Fibroblast of skin of right biceps (primary cell): ENCODE data around the gene SLC9A5.

ENCODE experiments used
- DNase-seq: peaks from one replicate; pipeline ENCODE4 v3.0.0-alpha.2; 2013

SLC9A5 gene

DNA sequence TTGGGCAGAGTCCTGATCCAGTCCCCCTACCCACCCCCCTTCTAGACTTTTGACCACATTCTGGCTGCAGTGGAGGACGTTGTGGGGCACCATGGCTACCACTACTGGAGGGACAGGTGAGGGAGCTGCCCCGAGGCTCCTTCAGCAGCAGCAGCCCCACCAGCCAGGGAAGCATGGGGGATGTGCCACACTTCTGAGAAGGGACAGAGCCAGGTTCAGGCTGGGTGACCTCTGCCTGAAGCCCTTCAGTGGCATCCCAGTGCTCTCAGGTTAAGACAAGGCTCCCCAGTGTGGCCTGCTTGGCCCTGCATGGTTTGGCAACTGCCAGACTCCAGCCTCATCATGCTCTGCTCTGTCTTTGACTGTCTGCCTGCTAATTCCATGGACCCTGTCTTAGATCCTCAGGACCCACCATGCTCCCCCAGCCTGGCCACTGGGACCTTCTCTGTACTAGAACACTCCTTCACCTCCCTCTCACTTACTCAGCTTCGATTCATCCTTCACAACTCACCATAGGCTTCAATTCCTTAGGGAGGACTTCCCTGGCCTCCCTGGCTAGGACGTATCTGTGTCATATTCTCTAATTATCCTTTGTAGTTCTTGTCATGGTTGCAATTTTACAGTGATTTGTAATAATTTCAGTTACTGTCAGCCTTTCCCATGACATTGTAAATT is 8.8 kb downstream of the SLC9A5 start:
- peak; percentile 48 for DNase-seq

DNA sequence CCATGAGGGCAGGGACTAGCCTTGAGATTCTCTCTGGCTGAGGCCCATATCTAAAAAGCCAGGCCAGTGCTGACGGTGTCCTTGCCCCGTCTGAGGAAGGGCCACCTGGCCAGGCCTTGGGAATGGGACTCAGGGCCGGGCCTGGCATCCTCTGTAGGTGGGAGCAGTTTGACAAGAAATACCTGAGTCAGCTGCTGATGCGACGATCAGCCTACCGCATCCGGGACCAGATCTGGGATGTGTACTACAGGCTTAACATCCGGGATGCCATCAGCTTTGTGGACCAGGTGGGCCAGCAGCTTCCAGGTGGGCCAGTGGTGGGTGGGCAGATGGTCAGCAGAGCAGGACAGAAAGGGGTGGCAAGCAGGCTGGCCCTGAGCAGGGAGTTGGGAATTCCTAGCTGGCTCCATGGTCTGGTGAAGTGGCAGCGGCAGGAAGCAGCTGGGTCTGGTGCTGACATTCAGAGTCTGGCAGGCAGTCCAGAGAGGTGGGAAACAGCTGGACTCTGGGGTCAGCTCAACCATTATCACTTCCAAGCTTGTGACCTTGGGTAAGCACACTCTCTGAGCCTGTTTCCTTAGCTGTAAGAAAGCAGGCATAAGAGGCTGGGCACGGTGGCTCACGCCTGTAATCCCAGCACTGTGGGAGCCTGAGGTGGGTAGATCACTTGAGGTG is 9.5 kb downstream of the SLC9A5 start:
- DNase-seq, result no peak

DNA sequence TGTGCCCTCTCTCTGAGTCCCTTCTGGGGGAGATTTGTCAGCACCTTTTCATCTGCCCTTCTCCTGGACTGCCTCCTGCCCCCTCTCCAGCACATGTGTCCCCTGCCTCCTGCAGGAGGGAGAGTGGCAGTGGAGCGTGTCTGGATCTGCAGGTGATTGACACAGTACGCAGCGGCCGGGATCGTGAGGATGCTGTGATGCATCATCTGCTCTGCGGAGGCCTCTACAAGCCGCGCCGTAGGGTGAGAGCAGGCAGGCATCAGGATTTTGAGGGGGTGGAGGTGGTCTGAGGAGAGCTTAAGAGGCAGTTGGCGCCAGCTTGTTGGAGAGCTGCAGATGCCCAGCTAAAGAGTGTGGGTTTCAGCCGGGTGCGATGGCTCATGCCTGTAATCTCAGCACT is 10.9 kb downstream of the SLC9A5 start:
- DNase-seq, result no peak

DNA sequence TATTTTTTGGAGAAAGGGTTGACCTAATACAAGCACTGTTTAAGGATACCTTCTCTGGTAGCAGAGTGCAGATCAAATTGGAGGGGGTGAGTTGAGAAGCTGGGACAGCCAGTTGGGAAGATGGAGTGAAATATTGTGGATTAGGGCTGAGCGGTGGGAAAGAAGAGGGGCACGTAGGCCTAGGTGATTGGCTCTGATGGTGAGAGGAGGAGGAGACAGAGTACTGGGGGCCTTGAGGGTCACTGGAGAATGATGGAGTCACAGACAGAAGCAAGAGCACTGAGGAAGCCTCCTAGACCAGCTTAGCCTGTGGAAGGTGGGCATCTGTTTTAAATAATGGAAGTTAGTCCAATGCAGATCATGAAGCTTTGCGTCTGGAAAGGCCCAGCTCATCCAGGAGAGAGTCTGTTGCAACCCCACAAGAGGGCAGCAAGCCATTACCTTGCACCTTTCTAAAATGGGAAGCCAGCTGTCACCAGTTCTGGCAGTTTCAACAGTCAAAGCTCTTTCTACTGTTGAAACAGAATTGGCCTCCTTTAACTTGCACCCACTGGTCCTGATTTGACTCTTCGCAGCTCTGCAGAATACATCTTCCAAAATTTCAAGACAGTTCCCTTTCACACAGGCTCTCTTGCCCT is 11.8 kb downstream of the SLC9A5 start:
- peak; percentile 64 for DNase-seq

DNA sequence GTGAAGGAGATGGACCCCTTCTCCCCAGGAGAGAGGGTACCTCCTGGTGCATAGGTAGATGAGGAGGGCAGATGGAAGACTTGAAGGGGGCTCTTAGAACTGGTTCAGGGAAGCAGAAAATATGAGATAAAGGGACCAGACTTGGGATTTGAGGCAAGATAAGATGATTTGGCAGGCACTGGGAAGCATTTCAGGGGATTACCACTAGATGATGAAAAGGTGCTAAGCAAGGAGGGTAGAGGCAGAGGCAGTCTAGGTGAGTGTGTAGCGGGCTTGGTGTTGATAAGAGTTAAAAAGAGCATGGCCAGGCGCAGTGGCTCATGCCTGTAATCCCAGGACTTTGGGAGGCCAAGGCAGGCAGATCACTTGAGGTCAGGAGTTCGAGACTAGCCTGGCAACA is 14.4 kb downstream of the SLC9A5 start:
- DNase-seq, result no peak

DNA sequence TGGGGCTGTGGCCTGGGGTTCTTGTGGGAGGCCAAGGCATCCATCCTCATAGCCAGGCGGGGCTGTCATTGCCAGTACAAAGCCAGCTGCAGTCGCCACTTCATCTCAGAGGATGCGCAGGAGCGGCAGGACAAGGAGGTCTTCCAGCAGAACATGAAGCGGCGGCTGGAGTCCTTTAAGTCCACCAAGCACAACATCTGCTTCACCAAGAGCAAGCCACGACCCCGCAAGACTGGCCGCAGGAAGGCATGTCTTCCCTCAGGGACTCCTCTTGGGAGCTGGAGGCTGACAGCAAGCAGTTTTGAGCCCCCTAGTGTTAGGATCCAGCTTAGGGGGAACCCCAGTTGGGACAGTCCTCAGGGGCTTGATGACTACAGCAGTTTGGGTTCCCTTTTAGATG is 15.5 kb downstream of the SLC9A5 start:
- no peak for DNase-seq

DNA sequence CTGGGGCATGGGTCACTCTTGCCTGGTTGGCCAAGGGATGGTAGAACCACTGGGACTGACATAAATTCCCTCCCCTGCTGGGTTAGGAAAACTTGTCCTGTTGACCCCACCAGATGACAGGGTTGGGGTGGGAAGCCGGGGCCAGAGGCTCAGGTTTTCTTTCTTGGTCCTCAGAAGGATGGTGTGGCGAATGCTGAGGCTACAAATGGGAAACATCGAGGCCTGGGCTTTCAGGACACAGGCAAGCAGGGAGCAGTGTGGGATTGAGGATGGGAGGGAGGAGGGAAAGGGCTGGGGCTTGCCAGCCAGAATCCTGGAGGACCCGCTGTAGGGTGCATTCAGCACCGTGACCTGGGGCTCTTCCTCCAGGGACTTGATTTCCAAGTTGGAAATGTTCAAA is 16.1 kb downstream of the SLC9A5 start:
- no peak for DNase-seq

DNA sequence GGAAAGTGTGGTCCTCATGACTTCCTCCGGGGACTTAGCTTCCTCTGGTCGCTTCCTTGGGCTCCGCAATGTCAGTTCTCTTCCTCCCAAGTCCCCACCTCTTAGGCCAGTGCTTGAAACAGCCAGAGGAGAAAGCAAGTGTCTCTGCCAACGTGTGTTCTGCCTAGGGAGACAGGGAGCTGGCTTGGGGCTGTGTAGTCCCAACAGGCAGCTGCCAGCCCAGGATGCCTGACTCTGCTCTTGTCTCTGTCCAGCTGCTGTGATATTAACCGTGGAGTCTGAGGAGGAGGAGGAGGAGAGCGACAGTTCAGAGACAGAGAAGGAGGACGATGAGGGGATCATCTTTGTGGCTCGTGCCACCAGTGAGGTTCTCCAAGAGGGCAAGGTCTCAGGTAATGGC is 17.1 kb downstream of the SLC9A5 start:
- no peak for DNase-seq

DNA sequence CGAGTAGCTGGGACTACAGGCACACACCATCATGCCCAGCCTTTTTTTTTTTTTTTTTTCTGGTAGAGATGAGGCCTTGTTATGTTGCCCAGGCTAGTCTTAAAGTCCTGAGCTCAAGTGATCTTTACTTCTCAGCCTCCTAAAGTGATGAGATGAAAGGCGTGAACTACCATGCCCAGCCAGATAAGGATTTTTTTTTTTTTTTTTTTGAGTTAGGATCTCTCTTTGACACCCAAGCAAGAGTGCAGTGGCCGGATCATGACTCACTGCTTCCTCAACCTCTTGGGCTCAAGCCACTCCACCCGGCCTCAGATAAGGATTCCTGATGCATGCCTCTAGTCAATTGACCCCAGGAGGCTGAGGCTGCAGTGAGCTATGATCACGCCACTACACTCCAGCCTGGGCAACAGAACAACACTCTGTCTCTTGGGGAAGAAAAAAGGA is 19.4 kb downstream of the SLC9A5 start:
- DNase-seq, result peak; percentile 89

DNA sequence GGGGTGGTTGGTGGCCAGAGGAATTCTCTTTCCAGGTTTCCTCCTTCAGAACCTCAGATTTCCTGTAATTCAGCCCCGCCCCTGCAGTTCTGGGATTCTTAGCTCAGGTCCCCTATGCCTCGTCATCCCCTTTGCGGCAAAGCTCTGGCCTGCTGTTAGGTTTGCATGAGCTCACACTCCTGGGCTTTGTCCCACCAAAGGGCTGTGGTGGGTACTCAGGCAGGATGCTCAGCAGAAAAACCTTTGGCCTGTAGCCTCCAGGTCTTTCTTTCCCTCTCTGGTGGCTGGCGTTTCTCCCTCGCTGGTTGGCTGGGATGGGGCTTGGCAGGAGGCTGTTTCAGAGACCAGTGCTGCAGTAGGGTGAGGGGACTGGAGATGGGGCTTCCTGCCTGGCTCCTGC is 21.0 kb downstream of the SLC9A5 start:
- peak; percentile 83 for DNase-seq

DNA sequence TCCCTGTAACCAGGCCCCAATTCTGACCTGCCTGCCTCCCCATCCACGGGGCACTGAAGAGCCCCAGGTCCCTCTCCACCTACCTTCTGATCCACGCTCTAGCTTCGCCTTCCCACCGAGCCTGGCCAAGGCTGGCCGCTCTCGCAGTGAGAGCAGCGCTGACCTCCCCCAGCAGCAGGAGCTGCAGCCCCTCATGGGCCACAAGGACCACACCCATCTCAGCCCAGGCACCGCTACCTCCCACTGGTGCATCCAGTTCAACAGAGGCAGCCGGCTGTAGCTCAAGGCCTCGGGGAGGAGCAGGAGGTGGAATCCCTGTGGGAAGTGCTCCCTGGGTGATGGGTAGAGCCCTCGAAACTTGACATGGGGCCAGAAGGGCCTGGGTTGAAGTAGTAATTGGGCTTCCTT is 22.2 kb downstream of the SLC9A5 start:
- no peak for DNase-seq

DNA sequence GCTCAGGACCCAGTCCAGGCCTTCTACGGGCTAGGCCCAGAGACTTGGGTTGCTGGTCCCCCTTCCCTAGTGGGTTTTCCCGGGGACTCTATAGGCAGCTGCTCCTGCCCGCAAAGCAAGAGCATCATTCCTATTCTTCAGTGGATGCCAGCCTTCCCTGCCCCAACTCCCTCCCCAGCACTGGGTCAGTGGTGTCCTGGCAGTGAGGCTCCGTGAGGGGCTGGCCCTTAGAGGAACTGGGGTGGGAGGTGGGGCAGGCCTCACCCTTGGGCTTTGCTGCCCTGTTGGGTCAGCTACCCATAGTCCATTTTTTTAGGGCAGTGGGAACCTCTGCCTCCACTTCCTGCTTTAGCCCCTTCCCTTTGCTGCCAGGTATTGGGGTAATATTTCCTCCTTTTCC is 22.7 kb downstream of the SLC9A5 start:
- DNase-seq, result no peak

DNA sequence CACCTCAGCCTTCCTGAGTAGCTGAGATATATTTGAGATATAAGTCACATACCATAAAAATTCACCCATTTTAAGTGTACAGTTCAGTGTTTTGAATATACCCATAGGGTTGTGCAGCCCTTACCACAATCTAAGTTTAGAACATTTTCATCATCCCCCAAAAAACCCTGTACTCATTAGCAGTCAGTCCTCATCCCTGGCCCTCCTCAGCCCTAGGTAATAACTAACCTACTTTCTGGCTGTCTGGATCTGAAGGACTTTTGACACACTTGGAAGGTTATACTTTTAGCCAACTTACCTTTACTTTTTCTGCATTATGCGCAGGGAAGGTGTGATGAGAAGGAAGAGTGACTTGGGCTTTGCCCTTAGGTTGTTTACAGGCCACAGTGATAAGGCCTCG is 26.5 kb downstream of the SLC9A5 start:
- no peak for DNase-seq

DNA sequence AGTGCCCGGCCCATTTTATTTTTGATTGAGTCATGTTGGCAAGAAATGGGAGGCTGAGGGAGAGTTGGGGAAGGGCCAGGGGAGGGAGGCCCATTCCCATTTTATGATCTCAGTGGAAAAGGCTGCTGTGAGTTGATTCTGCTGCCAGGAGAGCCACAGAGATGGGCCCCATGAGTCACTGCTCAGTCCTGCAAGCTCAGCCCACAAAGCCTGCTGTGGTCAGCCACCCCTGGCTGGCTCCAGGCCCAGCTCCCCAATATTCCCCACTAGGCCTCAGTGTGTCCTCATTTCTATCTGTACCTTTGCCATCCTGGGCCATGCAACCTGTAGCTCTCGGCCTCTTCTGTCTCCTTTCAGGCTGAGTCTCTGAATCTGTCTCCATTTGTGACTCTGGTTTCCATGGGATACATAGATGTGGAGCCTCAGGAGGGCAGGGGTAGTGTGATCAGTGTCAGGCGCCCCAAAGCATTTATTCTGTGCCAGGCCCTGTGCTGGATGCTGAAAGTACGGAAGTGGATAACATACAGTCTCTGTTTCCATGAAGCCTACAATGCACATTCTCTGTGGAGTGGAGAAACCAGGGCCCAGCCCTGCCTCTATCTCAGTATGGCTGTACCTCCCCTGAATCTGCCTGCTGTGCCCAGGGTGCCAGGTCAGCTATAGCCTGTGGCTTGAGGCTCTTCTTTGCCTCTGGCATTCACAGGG is 28.7 kb downstream of the SLC9A5 start:
- DNase-seq, result peak; percentile 99

DNA sequence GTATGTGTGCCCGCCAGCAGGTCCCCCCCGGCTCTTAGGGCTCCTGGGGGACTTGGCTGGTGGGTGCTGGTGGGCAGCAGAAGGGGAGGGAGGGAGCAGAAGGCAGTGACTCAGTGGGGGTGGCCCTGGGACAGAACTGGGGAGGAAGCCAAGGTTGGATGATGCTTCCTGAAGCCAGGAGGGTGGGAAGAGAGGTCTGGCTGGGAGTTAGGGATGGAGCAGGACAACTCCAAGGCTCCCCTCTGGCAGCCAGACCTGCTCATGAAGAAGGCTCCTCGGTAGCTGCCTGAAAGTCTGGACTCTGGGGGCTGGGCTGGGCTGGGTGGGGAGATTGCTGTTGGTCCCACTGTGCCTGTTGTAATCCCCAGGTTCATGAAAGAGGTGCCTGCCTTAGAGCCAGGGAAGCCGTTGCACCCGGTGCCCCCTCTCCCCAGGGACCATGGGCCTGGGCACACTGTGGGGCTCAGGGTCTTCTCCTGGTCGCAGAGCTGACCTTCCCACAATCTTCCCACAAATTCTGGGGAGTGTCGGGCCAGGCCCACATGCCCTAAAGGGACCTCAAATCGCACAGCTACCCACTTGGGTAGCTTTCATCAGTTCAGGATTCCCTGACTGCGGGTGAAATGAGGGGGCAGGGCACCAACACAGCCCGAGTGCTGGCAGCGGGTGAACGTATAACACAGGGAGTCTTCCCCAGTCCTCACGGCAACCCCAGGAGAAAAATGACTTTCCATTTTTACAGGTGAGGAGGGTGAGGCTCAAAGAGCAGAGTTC is 29.4 kb downstream of the SLC9A5 start:
- DNase-seq, result peak; percentile 92

DNA sequence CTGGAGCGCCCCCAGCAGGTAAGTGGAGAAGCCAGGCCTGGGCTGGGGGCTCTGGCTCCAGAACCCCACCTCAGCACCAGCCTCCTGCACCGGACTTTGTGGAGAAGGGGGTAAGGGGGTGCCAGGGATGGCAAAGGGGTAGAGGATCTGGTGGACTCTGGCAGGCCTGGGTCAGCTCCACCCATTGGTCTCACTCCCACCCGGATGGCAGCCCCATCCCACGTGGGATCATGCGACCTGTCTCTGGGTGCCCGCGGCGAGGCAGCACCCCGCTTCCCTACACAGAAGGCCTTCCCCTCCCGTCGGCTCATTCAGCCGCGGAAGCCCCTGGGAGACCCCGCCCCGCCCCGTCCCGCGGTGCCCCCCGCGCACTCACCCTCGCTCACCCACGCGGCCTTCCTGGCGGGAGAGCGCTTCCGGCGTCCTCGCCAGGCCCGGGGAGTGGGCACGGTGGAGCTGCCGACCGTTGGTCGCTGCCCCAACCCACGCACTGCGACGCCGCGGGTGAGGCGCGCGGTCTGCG is 30.1 kb downstream of the SLC9A5 start:
- peak; percentile 25 for DNase-seq

DNA sequence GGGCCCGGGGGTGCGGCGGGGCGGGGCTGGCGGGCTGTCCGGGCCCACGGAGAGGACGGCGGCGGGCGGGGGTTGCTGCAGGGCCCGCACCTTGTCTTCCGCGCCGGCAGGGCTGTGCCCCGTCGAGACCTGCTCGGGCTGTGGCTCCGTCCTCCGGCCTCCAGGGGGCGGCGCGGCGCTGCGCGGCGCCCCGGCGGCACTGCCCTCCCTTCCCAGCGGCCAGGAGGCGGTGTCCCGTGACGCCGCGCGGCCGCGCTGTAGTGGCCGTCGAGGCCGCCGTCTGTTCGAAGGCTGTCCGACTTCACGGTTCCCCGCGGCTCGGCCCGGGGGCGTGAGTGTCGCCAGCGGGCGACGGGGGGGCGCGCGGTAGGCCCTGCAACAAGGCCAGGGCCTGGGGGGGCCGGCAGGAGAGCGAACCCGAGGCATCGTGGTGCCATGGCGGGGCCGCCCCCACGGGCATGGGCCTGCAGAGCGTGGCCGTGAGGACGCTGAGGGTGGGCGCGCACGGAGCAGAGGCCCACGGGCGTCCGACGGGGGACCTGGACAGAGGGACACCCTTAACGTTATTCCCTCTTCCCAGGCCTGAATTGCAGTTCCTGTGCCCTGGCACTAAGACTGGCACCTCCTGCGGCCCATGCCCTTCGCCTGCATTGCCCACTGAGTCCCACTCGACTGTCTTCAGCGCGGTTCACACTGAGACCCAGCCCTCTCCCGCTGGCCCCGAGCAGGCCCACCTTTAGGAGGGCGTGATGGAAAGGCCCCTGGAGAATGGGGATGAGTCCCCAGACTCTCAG is 30.7 kb downstream of the SLC9A5 start, which contains the start of gene PLEKHG4:
TSS of gene PLEKHG4 (plus strand) at position 237 of the 794 bp plus-strand sequence. CDS start at position 750, 513 bp downstream.
- DNase-seq, result peak; percentile 84

DNA sequence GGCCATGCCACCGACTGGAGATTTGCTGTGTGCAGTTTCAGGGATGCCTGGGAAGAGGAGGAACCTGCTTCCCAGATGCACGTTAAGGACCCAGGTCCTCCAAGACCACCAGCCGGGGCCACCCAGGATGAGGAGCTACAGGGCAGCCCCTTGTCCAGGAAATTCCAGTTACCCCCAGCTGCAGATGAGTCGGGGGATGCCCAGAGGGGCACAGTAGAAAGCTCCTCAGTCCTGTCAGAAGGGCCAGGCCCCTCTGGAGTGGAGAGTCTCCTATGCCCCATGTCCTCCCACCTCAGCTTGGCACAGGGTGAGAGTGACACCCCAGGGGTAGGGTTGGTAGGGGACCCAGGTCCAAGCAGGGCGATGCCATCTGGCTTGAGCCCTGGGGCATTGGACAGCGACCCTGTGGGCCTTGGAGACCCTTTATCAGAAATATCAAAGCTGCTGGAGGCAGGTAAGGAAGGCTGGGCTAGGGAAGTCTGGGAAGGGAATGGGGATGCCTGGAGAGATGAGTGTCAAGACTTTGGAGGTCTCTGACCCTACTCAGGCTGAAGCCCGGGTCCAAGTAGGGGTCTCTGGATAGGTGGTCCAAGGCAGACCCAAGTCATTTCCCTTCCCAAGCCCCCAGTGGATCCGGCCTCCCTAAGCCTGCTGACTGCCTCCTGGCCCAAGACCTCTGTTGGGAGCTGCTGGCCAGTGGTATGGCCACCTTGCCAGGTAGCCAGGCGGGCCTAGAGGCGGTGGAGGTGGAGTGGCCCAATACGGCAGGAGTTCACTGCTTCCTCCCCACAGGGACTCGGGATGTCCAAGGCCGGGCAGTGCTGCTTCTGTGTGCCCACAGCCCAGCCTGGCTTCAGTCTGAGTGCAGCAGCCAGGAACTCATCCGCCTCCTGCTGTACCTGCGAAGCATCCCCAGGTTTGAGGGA is 31.6 kb downstream of the SLC9A5 start:
- DNase-seq, result no peak

DNA sequence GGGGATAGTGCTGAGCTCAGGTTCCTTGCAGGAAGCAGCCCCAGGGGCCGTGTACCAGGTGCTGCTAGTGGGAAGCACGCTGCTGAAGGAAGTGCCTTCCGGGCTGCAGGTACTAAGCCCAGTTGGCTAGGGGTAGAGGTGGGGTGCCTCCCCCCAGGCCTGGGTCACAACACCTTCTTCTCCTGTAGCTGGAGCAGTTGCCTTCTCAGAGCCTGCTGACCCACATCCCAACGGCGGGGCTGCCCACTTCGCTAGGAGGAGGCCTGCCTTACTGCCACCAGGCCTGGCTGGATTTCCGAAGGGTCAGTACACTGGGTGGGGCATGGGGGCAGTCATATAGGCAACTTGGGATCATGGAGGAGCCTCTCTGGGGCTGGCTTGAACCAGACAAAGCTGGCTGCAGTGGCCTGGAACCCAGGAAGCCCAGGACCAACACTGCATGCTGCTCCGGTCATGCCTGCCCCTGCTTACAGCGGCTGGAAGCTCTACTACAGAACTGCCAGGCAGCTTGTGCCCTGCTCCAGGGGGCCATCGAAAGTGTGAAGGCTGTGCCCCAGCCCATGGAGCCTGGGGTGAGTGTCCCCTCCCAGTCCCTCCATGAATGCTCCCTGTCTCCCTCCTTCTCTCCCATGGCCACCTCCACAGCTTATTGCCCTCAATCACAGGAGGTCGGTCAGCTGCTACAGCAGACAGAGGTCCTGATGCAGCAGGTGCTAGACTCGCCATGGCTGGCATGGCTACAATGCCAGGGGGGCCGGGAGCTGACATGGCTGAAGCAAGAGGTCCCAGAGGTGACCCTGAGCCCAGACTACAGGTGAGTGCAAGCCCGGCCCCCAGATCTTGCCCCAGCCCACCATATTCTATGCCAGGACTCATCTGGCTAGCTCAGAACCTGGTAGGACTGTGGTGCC is 33.0 kb downstream of the SLC9A5 start:
- no peak for DNase-seq
